Measurements from ENCODE around the gene BASP1.
"Not testable (repeated sequence)": the region's sequence is repeated elsewhere in the genome, so short reads cannot be mapped to it uniquely, and the experiment has no call there.

Gene BASP1

DNA sequence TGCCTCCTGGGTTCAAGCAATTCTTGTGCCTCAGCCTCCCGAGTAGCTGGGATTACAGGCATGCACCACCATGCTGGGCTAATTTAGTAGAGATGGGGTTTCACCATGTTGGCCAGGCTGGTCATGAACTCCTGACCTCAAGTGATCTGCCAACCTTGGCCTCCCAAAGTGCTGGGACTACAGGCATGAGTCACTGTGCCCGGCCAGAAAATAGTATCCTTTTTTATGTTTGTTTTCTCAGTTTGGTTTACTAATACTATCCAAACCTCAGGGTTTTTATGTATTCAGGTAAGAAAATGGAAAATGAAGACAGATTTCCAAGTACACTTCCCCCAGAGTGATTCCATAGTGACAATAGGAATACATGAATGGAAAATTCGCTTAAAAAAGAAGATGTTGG is 101.7 kb downstream of the BASP1 start:
- not testable (repeated sequence) for DNase-seq (ENCODE audit: low read depth in 2 of 2)

DNA sequence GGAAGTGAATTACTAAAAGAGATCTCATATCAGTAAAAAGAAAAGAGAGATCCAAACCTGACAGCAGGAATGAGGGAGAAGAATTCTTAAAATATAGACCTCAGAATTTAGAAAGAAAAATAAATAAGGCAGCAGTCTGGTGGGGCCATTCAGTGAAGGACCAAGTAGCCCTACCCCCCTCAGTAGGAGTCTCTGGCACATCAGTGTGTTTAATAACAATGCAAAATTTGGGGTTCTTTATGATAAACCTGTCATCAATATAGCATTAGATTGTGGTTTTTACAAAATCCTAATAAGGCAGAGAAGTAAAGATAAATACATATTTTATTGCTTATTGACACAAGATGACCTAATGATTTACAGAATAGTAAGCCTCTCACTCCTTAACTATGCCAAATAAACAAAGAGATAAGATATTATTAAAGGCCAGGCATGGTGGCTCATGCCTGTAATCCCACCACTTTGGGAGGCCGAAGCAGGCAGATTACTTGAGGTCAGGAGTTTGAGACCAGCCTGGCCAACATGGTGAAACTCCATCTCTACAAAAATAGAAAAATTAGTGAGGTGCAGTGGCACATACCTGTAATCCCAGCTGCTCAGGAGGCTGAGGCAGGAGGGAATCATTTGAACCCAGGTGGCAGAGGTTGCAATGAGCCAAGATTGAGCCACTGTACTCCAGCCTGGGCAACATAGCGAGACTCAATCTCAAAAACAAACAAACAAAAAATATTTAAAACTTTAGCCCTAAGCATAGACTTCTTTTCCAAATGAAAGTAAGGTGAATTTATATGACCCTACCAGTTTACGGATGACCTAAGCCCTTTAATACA is 108.6 kb downstream of the BASP1 start:
- DNase-seq (ENCODE audit: low read depth in 2 of 2) = no peak
